ENCODE data around the gene ALDH9A1.

Gene ALDH9A1

DNA sequence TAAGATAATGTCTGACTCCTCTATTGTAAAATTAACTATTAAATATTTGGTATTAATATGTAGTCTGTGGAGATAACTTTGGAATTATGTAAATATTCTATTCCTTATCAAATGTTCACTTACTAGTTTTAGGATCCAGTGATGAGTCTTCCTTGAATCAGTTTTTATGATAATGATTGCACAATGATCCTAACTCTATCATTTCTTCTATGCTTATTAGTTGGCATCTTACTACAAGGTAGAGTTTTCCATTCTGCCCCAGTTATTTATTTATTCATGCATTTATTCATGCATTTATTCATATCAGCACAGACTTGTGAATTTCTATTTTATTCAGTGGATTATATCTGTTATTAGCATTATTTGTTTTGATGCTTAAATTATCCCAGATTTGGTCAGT is 74.7 kb downstream of the ALDH9A1 start:
- DNase-seq (ENCODE audit: low spot score): no peak

- no peak for DNase-seq (ENCODE audit: low spot score)
These were observed 78.7 kb downstream of the ALDH9A1 start for GRCh38 chr1:165619647-165620151.

DNA sequence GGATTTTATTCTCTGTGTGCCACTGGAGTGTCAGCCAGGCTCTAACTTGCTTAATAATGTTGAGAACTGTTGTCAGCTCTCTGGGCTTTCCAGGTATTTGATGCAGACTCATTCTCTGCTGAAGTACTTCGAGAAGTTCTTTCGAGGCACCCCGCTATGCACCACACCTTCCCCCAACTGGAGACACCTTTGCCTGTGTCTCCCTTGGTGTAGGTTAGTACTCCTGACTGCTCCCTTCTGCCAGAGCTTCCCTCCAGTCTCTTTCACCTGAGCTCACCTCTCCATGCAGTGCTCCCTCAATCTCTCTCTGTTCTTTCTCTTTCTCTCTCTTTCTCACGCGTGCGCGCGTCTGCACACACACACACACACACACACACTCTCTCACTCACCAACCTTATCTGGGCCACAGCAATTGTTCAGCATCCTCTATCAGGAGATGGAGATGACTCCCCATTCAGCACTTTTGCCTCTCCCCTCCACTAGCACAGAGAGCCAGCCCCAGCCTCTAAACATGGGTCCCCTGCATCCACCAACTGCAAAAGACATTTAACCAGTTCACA is 81.3 kb downstream of the ALDH9A1 start:
- no peak for DNase-seq (ENCODE audit: low spot score)

- DNase-seq (ENCODE audit: low spot score): no peak
These were observed 82.2 kb downstream of the ALDH9A1 start for GRCh38 chr1:165616054-165616612.

All from D341Med (cell line).